OCI-LY7 (cell line): ENCODE results near the gene LGI4.

Experiments
- EZH2phosphoT487 ChIP-seq: fragments of 200-600 bp; sonication (generic); IDR thresholded peaks from 2 replicates; pipeline ENCODE4 v1.6.1; 2018; ENCODE audit warnings: low read depth, borderline replicate concordance, mild to moderate bottlenecking, mixed run types, antibody characterized with exemption, low read length, moderate library complexity, mixed read lengths
- TF ChIP-seq, protein P1 (sequence below): fragments of 200-600 bp; sonication (generic); conservative IDR thresholded peaks from 2 replicates; pipeline ENCODE4 v1.5.1; 2014; ENCODE audit warnings: mild to moderate bottlenecking, antibody characterized with exemption, low read length, moderate library complexity, mixed read lengths

DNA sequence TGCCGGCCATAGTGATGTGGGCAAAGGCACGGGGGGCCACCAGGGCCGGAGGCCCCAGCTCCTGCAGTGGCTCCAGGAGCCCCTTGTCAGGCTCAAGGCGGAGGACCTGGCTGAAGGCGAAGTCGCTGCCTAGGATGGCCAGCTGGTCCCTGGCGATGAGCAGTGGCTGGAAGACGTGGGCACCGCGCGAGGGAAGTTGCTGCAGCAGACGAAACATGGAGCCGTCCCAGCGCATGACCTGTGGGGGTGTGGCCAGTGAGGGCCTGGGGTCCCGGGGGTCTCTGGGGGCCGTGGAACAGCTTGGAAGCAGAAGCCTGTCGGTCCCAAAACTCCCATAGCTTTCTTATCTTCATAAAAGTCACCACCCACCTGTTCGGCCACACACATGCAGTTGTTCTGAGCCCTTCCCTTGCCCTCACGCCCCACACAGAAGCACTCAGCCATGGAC is 9.6 kb downstream of the LGI4 start:
- TF ChIP-seq, protein P1, sequence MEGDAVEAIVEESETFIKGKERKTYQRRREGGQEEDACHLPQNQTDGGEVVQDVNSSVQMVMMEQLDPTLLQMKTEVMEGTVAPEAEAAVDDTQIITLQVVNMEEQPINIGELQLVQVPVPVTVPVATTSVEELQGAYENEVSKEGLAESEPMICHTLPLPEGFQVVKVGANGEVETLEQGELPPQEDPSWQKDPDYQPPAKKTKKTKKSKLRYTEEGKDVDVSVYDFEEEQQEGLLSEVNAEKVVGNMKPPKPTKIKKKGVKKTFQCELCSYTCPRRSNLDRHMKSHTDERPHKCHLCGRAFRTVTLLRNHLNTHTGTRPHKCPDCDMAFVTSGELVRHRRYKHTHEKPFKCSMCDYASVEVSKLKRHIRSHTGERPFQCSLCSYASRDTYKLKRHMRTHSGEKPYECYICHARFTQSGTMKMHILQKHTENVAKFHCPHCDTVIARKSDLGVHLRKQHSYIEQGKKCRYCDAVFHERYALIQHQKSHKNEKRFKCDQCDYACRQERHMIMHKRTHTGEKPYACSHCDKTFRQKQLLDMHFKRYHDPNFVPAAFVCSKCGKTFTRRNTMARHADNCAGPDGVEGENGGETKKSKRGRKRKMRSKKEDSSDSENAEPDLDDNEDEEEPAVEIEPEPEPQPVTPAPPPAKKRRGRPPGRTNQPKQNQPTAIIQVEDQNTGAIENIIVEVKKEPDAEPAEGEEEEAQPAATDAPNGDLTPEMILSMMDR = no peak
- no peak for TF ChIP-seq EZH2phosphoT487
